OCI-LY7 (cell line): ENCODE data around the gene CNTNAP3B. TPM values are rescaled to one million over a fixed set of nuclear protein-coding genes. Genes with fewer than 3 reads are reported as not detected.
"Not testable (repeated sequence)": the region's sequence is repeated elsewhere in the genome, so short reads cannot be mapped to it uniquely, and the experiment has no call there.

ENCODE experiments used
- BruUV-seq: library from RNA; stranded (reverse); fragments of 400-500 nt; replicated peaks from 2 replicates; lab custom pipeline; 2021; lab: Mats Ljungman, UMichigan
- CTCF ChIA-PET: fragments of 300-600 bp; sonication (Branson Sonifier 250); formaldehyde crosslinking; loops from one replicate; lab custom pipeline; 2022; ENCODE audit warnings: antibody characterized with exemption; ENCODE audit not compliant: unreplicated experiment; lab: Charles Lee
- POLR2A ChIA-PET: fragments of 300-600 bp; sonication (Branson Sonifier 250); formaldehyde crosslinking; loops from one replicate; lab custom pipeline; 2022; ENCODE audit warnings: antibody characterized with exemption; lab: Charles Lee
- DNase-seq: peaks from one replicate; pipeline ENCODE4 v3.0.0-alpha.2; 2015; ENCODE audit warnings: low spot score
- H2AFZ ChIP-seq: fragments of 200-600 bp; sonication (generic), shearing (Covaris generic); 2 replicates; pipeline ENCODE4 v1.6.1; 2014; ENCODE audit warnings: mild to moderate bottlenecking, antibody characterized with exemption, low read length, moderate library complexity
- H3K27ac ChIP-seq: fragments of 200-600 bp; sonication (generic); 2 replicates; pipeline ENCODE4 v1.5.1; 2014; ENCODE audit warnings: mixed run types, low read depth, mild to moderate bottlenecking, moderate library complexity, low read length, inconsistent platforms; ENCODE audit not compliant: poor library complexity, severe bottlenecking
- H3K36me3 ChIP-seq: fragments of 200-600 bp; sonication (generic); 2 replicates; pipeline ENCODE4 v1.6.1; 2014; ENCODE audit warnings: mild to moderate bottlenecking, antibody characterized with exemption, low read length, moderate library complexity, mixed read lengths; ENCODE audit not compliant: insufficient read depth
- H3K4me1 ChIP-seq: fragments of 200-600 bp; sonication (generic); 2 replicates; pipeline ENCODE4 v1.5.1; 2014; ENCODE audit warnings: mild to moderate bottlenecking, low read length; ENCODE audit not compliant: insufficient read depth, poor library complexity, severe bottlenecking
- H3K4me2 ChIP-seq: fragments of 200-600 bp; sonication (generic); 2 replicates; pipeline ENCODE4 v1.6.1; 2014; ENCODE audit warnings: mild to moderate bottlenecking, low read length
- H3K4me3 ChIP-seq: fragments of 200-600 bp; sonication (generic); 2 replicates; pipeline ENCODE4 v1.5.1; 2014; ENCODE audit warnings: mild to moderate bottlenecking, low read depth, low read length; ENCODE audit not compliant: poor library complexity, severe bottlenecking
- H3K79me2 ChIP-seq: fragments of 200-600 bp; sonication (generic); 2 replicates; pipeline ENCODE4 v1.6.1; 2016; ENCODE audit warnings: low read depth, mild to moderate bottlenecking, low read length, moderate library complexity, mixed read lengths; ENCODE audit not compliant: insufficient read depth
- H3K9me2 ChIP-seq: fragments of 200-600 bp; sonication (generic); 2 replicates; pipeline ENCODE4 v1.6.1; 2016; ENCODE audit warnings: mild to moderate bottlenecking, low read length, mixed read lengths; ENCODE audit not compliant: insufficient read depth
- H3K9me3 ChIP-seq: fragments of 200-600 bp; sonication (generic); 2 replicates; pipeline ENCODE4 v1.6.1; 2014; ENCODE audit warnings: mild to moderate bottlenecking, mixed run types, low read length, mixed read lengths
- H4K20me1 ChIP-seq: fragments of 200-600 bp; sonication (generic); 2 replicates; pipeline ENCODE4 v1.6.1; 2014; ENCODE audit warnings: mild to moderate bottlenecking, antibody characterized with exemption, low read length, moderate library complexity, mixed read lengths; ENCODE audit not compliant: insufficient read depth
- intact Hi-C: fragments of 100-400 bp; cut with micrococcal nuclease; formaldehyde crosslinking; loops from one replicate; pipeline ENCODE4 v1.10.0; 2022; ENCODE audit not compliant: unreplicated experiment
- total RNA-seq, 2 experiments: library from RNA; depleted of rRNA in 1 of 2; stranded (reverse); fragments of >200 nt in 1 of 2; shearing (Covaris generic) in 1 of 2; gene quantifications; 2 replicates each; pipeline ENCODE4 v1.2.3, GENCODE V29; 2014 to 2022

Gene CNTNAP3B
- total RNA-seq, 2 experiments from 2014 or later: not detected

- H2AFZ ChIP-seq, H3K79me2 ChIP-seq, H4K20me1 ChIP-seq, intact Hi-C loops, H3K9me2 ChIP-seq, H3K4me1 ChIP-seq, H3K4me2 ChIP-seq, H3K9me3 ChIP-seq, H3K27ac ChIP-seq, H3K4me3 ChIP-seq, DNase-seq, CTCF ChIA-PET, BruUV-seq, POLR2A ChIA-PET, H3K36me3 ChIP-seq: not testable (repeated sequence)
Observed at GRCh38 chr9:41941738-41942137, 187.5 kb downstream of the CNTNAP3B start.

GRCh38 chr9:41938143-41938542 lies 191.1 kb downstream of the CNTNAP3B start:
- H2AFZ ChIP-seq, DNase-seq, H4K20me1 ChIP-seq, H3K4me3 ChIP-seq, H3K4me1 ChIP-seq, H3K27ac ChIP-seq, POLR2A ChIA-PET, intact Hi-C loops, H3K36me3 ChIP-seq, BruUV-seq, CTCF ChIA-PET, H3K9me3 ChIP-seq, H3K79me2 ChIP-seq, H3K9me2 ChIP-seq, H3K4me2 ChIP-seq: not testable (repeated sequence)

GRCh38 chr9:41935727-41936126 lies 193.5 kb downstream of the CNTNAP3B start:
- H3K4me2 ChIP-seq, H3K36me3 ChIP-seq, intact Hi-C loops, BruUV-seq, H3K27ac ChIP-seq, CTCF ChIA-PET, H4K20me1 ChIP-seq, H3K4me1 ChIP-seq, H3K9me3 ChIP-seq, H2AFZ ChIP-seq, H3K9me2 ChIP-seq, POLR2A ChIA-PET, H3K79me2 ChIP-seq, H3K4me3 ChIP-seq, DNase-seq: not testable (repeated sequence)

- POLR2A ChIA-PET, DNase-seq, BruUV-seq, H3K4me1 ChIP-seq, H3K9me2 ChIP-seq, H3K4me3 ChIP-seq, H3K36me3 ChIP-seq, CTCF ChIA-PET, H3K9me3 ChIP-seq, intact Hi-C loops, H3K79me2 ChIP-seq, H3K4me2 ChIP-seq, H3K27ac ChIP-seq, H2AFZ ChIP-seq, H4K20me1 ChIP-seq: not testable (repeated sequence)
Observed at GRCh38 chr9:41929172-41929571, 200.1 kb downstream of the CNTNAP3B start.

GRCh38 chr9:41917374-41917773 lies 211.9 kb downstream of the CNTNAP3B start:
- H3K4me2 ChIP-seq, H3K9me3 ChIP-seq, H3K36me3 ChIP-seq, H3K79me2 ChIP-seq, H3K27ac ChIP-seq, DNase-seq, H4K20me1 ChIP-seq, H3K4me1 ChIP-seq, H3K9me2 ChIP-seq, intact Hi-C loops, BruUV-seq, H2AFZ ChIP-seq, CTCF ChIA-PET, H3K4me3 ChIP-seq, POLR2A ChIA-PET: not testable (repeated sequence)

- H3K79me2 ChIP-seq, DNase-seq, CTCF ChIA-PET, H3K4me3 ChIP-seq, H3K4me1 ChIP-seq, POLR2A ChIA-PET, H3K9me3 ChIP-seq, H3K4me2 ChIP-seq, H3K27ac ChIP-seq, intact Hi-C loops, H2AFZ ChIP-seq, H3K9me2 ChIP-seq, H4K20me1 ChIP-seq, BruUV-seq, H3K36me3 ChIP-seq: not testable (repeated sequence)
Observed at GRCh38 chr9:41905488-41905887, 223.7 kb downstream of the CNTNAP3B start.

- H2AFZ ChIP-seq, CTCF ChIA-PET, POLR2A ChIA-PET, H3K36me3 ChIP-seq, H3K4me1 ChIP-seq, H4K20me1 ChIP-seq, H3K4me2 ChIP-seq, intact Hi-C loops, H3K9me3 ChIP-seq, H3K4me3 ChIP-seq, H3K27ac ChIP-seq, H3K9me2 ChIP-seq, DNase-seq, BruUV-seq, H3K79me2 ChIP-seq: not testable (repeated sequence)
Observed at GRCh38 chr9:41902762-41903161, 226.5 kb downstream of the CNTNAP3B start.
